HEK293 (cell line): Measurements from ENCODE around the gene GUCY2F.

ENCODE experiments used
- ZIC2 ChIP-seq: fragments of 450-650 bp; formaldehyde crosslinking; IDR thresholded peaks from 2 replicates; pipeline ENCODE4 v1.5.1; 2016; ENCODE audit warnings: missing biosample characterization, missing genetic modification characterization
- TF ChIP-seq, protein P1 (sequence below): fragments of 450-650 bp; formaldehyde crosslinking; IDR thresholded peaks from 2 replicates; pipeline ENCODE4 v1.5.1; 2016; ENCODE audit warnings: missing biosample characterization, missing genetic modification characterization
- TF ChIP-seq, protein P2 (sequence below): fragments of 450-650 bp; formaldehyde crosslinking; IDR thresholded peaks from 2 replicates; pipeline ENCODE4 v1.5.1; 2016; ENCODE audit warnings: missing biosample characterization, missing genetic modification characterization
- TF ChIP-seq, protein P3 (sequence below): fragments of 450-650 bp; formaldehyde crosslinking; IDR thresholded peaks from 2 replicates; pipeline ENCODE4 v1.5.1; 2016; ENCODE audit warnings: missing biosample characterization, missing genetic modification characterization

DNA sequence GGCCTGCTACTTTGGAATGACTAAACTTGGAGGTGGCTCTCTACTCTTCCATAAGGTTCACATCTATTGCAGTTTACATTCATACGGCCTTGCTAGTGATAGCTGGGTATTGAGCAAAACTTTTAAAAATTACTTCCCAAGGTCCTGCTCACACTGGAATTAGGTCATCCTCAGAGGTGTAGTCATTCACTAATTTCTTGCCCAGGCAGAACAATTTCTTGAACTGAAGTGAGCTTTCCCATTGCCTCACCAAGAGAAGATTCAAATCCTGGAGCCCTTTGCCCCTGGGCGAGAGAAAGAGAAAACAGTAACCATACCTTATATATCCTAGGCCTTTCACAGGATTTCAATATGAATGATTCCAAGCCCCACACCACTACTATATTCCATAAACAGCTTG lies 109.2 kb downstream of the GUCY2F start:
- TF ChIP-seq, protein P1, sequence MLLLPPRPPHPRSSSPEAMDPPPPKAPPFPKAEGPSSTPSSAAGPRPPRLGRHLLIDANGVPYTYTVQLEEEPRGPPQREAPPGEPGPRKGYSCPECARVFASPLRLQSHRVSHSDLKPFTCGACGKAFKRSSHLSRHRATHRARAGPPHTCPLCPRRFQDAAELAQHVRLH: no peak
- TF ChIP-seq, protein P2, sequence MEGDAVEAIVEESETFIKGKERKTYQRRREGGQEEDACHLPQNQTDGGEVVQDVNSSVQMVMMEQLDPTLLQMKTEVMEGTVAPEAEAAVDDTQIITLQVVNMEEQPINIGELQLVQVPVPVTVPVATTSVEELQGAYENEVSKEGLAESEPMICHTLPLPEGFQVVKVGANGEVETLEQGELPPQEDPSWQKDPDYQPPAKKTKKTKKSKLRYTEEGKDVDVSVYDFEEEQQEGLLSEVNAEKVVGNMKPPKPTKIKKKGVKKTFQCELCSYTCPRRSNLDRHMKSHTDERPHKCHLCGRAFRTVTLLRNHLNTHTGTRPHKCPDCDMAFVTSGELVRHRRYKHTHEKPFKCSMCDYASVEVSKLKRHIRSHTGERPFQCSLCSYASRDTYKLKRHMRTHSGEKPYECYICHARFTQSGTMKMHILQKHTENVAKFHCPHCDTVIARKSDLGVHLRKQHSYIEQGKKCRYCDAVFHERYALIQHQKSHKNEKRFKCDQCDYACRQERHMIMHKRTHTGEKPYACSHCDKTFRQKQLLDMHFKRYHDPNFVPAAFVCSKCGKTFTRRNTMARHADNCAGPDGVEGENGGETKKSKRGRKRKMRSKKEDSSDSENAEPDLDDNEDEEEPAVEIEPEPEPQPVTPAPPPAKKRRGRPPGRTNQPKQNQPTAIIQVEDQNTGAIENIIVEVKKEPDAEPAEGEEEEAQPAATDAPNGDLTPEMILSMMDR (tag by site-specific recombination): no peak
- no peak for TF ChIP-seq ZIC2 (tag by site-specific recombination)
- TF ChIP-seq, protein P3, sequence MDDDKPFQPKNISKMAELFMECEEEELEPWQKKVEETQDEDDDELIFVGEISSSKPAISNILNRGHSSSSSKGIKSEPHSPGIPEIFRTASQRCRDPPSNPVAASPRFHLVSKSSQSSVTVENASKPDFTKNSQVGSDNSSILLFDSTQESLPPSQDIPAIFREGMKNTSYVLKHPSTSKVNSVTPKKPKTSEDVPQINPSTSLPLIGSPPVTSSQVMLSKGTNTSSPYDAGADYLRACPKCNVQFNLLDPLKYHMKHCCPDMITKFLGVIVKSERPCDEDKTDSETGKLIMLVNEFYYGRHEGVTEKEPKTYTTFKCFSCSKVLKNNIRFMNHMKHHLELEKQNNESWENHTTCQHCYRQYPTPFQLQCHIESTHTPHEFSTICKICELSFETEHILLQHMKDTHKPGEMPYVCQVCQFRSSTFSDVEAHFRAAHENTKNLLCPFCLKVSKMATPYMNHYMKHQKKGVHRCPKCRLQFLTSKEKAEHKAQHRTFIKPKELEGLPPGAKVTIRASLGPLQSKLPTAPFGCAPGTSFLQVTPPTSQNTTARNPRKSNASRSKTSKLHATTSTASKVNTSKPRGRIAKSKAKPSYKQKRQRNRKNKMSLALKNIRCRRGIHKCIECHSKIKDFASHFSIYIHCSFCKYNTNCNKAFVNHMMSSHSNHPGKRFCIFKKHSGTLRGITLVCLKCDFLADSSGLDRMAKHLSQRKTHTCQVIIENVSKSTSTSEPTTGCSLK (tag by site-specific recombination): no peak
